Measurements from ENCODE around the gene KRTAP5-7.

GRCh38 chr11:71572811-71573210 is 45.7 kb downstream of the KRTAP5-7 start:
- TF ChIP-seq NR2F2 (IDR thresholded peaks at IDR 0.05; ENCODE audit: borderline replicate concordance, low read depth), result no peak
- TF ChIP-seq ZNF616 (CRISPR knock-in tag; IDR thresholded peaks at IDR 0.05; ENCODE audit: low read depth), result no peak
- TF ChIP-seq ZNF761 (CRISPR knock-in tag; conservative IDR thresholded peaks at IDR 0.05), result no peak
- no peak for TF ChIP-seq USF2 (IDR thresholded peaks at IDR 0.05; ENCODE audit: low read depth, low read length)
- TF ChIP-seq USF2 (CRISPR knock-in tag; IDR thresholded peaks at IDR 0.05; ENCODE audit: borderline replicate concordance), result no peak
- TF ChIP-seq BHLHE40 (IDR thresholded peaks at IDR 0.05; ENCODE audit: low read length), result no peak
- no peak for TF ChIP-seq CTCF (CRISPR knock-in tag; IDR thresholded peaks at IDR 0.05)
- no peak for TF ChIP-seq PRDM4 (CRISPR knock-in tag; IDR thresholded peaks at IDR 0.05; ENCODE audit: borderline replicate concordance)
- TF ChIP-seq NR1H2 (CRISPR knock-in tag; IDR thresholded peaks at IDR 0.05; ENCODE audit: borderline replicate concordance, low read depth), result no peak
